Body of pancreas (tissue), 4 donors: ENCODE results near the gene SAMD3.

ENCODE experiments used
- POLR2A ChIP-seq, 3 donors: fragments of 450-650 bp; IDR thresholded peaks; one replicate each; pipeline ENCODE4 v1.6.1; 2016; ENCODE audit warnings: antibody characterized with exemption in 3 of 3, mild to moderate bottlenecking in 2 of 3
- TF ChIP-seq, protein P1 (sequence below), 7 experiments: fragments of 450-650 bp in 4 of 7; fragments of 200-600 bp in 3 of 7; sonication (generic) in 3 of 7; IDR thresholded peaks; one replicate each; pipeline ENCODE4 v1.5.1; 2016 to 2019; ENCODE audit warnings: antibody characterized with exemption in 7 of 7

DNA sequence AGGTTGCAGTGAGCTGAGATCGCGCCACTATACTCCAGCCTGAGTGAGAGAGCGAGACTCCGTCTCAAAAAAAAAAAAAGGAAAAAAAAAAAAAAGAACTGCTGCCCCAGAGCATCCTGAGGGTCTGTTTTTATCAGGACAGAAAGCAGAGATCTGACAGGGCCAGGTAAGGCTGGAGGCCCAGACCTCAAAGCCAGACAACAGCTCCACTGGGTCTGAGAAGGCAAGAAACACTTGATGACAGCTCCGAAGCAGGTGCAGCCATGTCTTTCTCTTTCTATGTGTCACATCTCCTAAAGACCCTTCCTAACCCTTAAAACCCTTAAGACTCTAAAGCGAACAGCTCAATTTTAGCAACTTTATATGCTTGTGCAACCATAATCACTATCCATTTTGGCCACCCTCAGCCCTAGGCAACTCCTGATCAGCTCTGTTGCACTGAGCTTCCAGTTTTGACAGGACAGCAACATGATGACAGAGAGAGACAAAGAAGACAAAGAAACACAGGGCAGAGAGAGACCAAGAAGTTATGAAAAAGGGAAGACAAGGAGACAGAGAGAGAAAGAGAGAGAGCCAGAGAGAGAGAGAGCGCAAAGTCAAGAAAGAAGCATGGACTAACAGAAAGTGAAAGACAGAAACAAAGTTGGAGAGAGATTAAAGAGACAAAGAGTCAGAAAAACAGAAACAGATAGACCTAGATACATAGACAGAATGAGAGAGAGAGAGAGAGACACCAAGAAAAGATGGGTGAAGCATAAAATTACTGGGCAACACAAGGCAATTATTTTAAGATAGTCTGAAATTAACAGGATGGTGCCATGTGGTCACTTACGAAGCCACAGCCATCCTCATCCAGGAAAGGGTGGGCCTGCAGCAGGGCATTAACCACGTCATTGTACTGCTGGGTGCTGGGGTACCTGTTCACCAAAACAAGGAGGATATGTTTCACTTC is 39.2 kb downstream of the SAMD3 start:
- TF ChIP-seq, protein P1, sequence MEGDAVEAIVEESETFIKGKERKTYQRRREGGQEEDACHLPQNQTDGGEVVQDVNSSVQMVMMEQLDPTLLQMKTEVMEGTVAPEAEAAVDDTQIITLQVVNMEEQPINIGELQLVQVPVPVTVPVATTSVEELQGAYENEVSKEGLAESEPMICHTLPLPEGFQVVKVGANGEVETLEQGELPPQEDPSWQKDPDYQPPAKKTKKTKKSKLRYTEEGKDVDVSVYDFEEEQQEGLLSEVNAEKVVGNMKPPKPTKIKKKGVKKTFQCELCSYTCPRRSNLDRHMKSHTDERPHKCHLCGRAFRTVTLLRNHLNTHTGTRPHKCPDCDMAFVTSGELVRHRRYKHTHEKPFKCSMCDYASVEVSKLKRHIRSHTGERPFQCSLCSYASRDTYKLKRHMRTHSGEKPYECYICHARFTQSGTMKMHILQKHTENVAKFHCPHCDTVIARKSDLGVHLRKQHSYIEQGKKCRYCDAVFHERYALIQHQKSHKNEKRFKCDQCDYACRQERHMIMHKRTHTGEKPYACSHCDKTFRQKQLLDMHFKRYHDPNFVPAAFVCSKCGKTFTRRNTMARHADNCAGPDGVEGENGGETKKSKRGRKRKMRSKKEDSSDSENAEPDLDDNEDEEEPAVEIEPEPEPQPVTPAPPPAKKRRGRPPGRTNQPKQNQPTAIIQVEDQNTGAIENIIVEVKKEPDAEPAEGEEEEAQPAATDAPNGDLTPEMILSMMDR (IDR thresholded peaks at IDR 0.05): no peak
- TF ChIP-seq POLR2A (IDR thresholded peaks at IDR 0.05): no peak
